GM23338 (cell line): ENCODE data around the gene CCDC91. TPM values are rescaled to one million over a fixed set of nuclear protein-coding genes. Genes with fewer than 3 reads are reported as not detected.

Experiments used
- ATAC-seq: fragments of 200-7000 bp; cut with Tn5 transposase; 3 replicates; pipeline ENCODE4 v1.9.1; 2020
- DNase-seq: peaks from one replicate; pipeline ENCODE4 v3.0.0-alpha.2; 2015; ENCODE audit warnings: low spot score
- H2AFZ ChIP-seq: fragments of 200-600 bp; sonication (generic); 2 replicates; pipeline ENCODE4 v1.8.0; 2016; ENCODE audit warnings: antibody characterized with exemption, mild to moderate bottlenecking, moderate library complexity
- H3F3A ChIP-seq: fragments of 200-600 bp; sonication (generic); replicated peaks from 2 replicates; pipeline ENCODE4 v1.8.0; 2017; ENCODE audit warnings: antibody characterized with exemption, mixed run types, low read depth
- H3K27ac ChIP-seq: fragments of 200-600 bp; sonication (generic); 2 replicates; pipeline ENCODE4 v1.6.1; 2016; ENCODE audit warnings: low read depth
- H3K27me3 ChIP-seq: fragments of 200-600 bp; sonication (generic); 2 replicates; pipeline ENCODE4 v1.8.0; 2016; ENCODE audit warnings: mild to moderate bottlenecking, mixed run types, moderate library complexity; ENCODE audit not compliant: insufficient read depth
- H3K36me3 ChIP-seq: fragments of 200-600 bp; sonication (generic); 2 replicates; pipeline ENCODE4 v1.8.0; 2016; ENCODE audit warnings: mild to moderate bottlenecking; ENCODE audit not compliant: insufficient read depth
- H3K4me1 ChIP-seq: fragments of 200-600 bp; sonication (generic); 2 replicates; pipeline ENCODE4 v1.8.0; 2016; ENCODE audit warnings: mild to moderate bottlenecking, moderate library complexity; ENCODE audit not compliant: insufficient read depth
- H3K4me2 ChIP-seq: fragments of 200-600 bp; sonication (generic); 2 replicates; pipeline ENCODE4 v1.7.1; 2017; ENCODE audit warnings: mixed run types
- H3K4me3 ChIP-seq: fragments of 200-600 bp; sonication (generic); 2 replicates; pipeline ENCODE4 v1.6.1; 2016; ENCODE audit warnings: mixed run types
- H3K79me2 ChIP-seq: fragments of 200-600 bp; sonication (generic); replicated peaks from 2 replicates; pipeline ENCODE4 v1.8.0; 2017; ENCODE audit warnings: mild to moderate bottlenecking; ENCODE audit not compliant: insufficient read depth
- H3K9me2 ChIP-seq: fragments of 200-600 bp; sonication (generic); 2 replicates; pipeline ENCODE4 v1.8.0; 2017; ENCODE audit not compliant: insufficient read depth
- H4K20me1 ChIP-seq: fragments of 200-600 bp; sonication (generic); replicated peaks from 2 replicates; pipeline ENCODE4 v1.8.0; 2017; ENCODE audit warnings: mild to moderate bottlenecking; ENCODE audit not compliant: insufficient read depth
- H3K27ac Mint-ChIP-seq: 2 replicates; pipeline ENCODE4 v1.8.0; 2020; ENCODE audit warnings: inconsistent platforms, mild to moderate bottlenecking, moderate library complexity, mixed read lengths
- H3K27me3 Mint-ChIP-seq: 3 replicates; pipeline ENCODE4 v1.8.0; 2022; ENCODE audit warnings: low read depth, mild to moderate bottlenecking, moderate library complexity, mixed read lengths, inconsistent platforms; ENCODE audit not compliant: insufficient read depth, poor library complexity
- H3K36me3 Mint-ChIP-seq: 3 replicates; pipeline ENCODE4 v1.8.0; 2021; ENCODE audit warnings: low read depth, mild to moderate bottlenecking, inconsistent platforms, moderate library complexity, mixed read lengths
- H3K4me1 Mint-ChIP-seq: 3 replicates; pipeline ENCODE4 v1.8.0; 2020; ENCODE audit warnings: mild to moderate bottlenecking, inconsistent platforms, mixed read lengths
- H3K4me3 Mint-ChIP-seq: 3 replicates; pipeline ENCODE4 v1.8.0; 2021; ENCODE audit warnings: moderate library complexity, mild to moderate bottlenecking, inconsistent platforms, mixed read lengths
- H3K9me3 Mint-ChIP-seq: 3 replicates; pipeline ENCODE4 v1.8.0; 2020; ENCODE audit warnings: moderate library complexity, mild to moderate bottlenecking, inconsistent platforms, mixed read lengths
- EZH2 ChIP-seq: fragments of 200-600 bp; sonication (generic); IDR thresholded peaks from one replicate; pipeline ENCODE4 v1.8.0; 2017; ENCODE audit warnings: antibody characterized with exemption, mild to moderate bottlenecking, low read depth; ENCODE audit not compliant: unreplicated experiment
- EZH2phosphoT487 ChIP-seq: fragments of 200-600 bp; sonication (generic); IDR thresholded peaks from one replicate; pipeline ENCODE4 v1.8.1; 2018; ENCODE audit warnings: antibody characterized with exemption; ENCODE audit not compliant: unreplicated experiment
- JUNB ChIP-seq: IDR thresholded peaks from one replicate; pipeline ENCODE4 v1.6.1; 2016; ENCODE audit warnings: antibody characterized with exemption; ENCODE audit not compliant: unreplicated experiment
- NANOG ChIP-seq: IDR thresholded peaks from 2 replicates; pipeline ENCODE4 v1.6.1; 2016; ENCODE audit warnings: antibody characterized with exemption, borderline replicate concordance
- STAT1 ChIP-seq: IDR thresholded peaks from one replicate; pipeline ENCODE4 v1.6.1; 2016; ENCODE audit warnings: antibody characterized with exemption; ENCODE audit not compliant: unreplicated experiment
- ZNF114 ChIP-seq: fragments of 250-450 bp; sonication (Bioruptor Pico); IDR thresholded peaks from 2 replicates; pipeline ENCODE4 v1.5.0; 2020; ENCODE audit warnings: mild to moderate bottlenecking, moderate library complexity
- ZNF331 ChIP-seq: fragments of 250-450 bp; sonication (Bioruptor Pico); IDR thresholded peaks from 2 replicates; pipeline ENCODE4 v1.5.0; 2020; ENCODE audit warnings: low read depth, mild to moderate bottlenecking, moderate library complexity
- polyA plus RNA-seq: library from polyadenylated mRNA; unstranded; fragments of >200 nt; fragmentation: Nextera tagmentation; extraction: Ambion mirVana; gene quantifications from 2 replicates; pipeline ENCODE4 v1.2.1, GENCODE V29; 2016
- total RNA-seq: library from RNA; depleted of rRNA; stranded (reverse); fragments of >200 nt; shearing (Covaris generic); gene quantifications from 2 replicates; pipeline ENCODE4 v1.2.3, GENCODE V29; 2014
- TF ChIP-seq, protein P1 (sequence below): fragments of 250-450 bp; sonication (Bioruptor Pico); IDR thresholded peaks from 2 replicates; pipeline ENCODE4 v1.5.0; 2020; ENCODE audit warnings: mild to moderate bottlenecking, moderate library complexity
- TF ChIP-seq, protein P2 (sequence below): IDR thresholded peaks from 2 replicates; pipeline ENCODE4 v1.6.1; 2016; ENCODE audit warnings: antibody characterized with exemption
- TF ChIP-seq, protein P3 (sequence below), 2 experiments: fragments of 200-600 bp in 1 of 2; sonication (generic) in 1 of 2; conservative IDR thresholded peaks; 2 replicates each; pipeline versions ENCODE4 v1.5.1 to v1.6.1; 2016 to 2017; ENCODE audit warnings: antibody characterized with exemption in 2 of 2, low read depth in 2 of 2, mild to moderate bottlenecking in 2 of 2, moderate library complexity in 1 of 2

CCDC91 gene
- total and polyA plus RNA-seq, 2 experiments from 2014 or later: 24.7 to 48.7 TPM

DNA sequence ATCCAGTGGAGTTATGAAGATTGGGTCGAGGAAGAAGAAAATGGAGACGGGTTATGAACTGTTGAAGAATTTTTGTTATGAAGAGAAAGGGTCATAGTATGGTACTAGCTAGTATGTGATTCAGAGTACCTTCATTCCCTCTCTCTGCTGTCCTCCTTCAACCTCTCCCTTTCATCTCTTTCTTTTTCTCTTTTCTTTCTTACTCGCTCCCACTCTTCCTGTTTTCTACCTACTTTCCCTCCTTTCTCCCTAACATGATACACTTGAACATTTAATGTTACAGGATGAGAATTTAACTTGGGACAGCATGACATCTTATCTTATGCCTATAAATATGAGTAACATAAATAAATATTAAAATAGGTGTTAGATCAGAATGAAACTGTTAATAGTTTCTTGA is 112.9 kb downstream of the CCDC91 start:
- no peaks in the 10 kb centered on the region for H3K27me3 ChIP-seq
- Mint-ChIP-seq H3K27ac (no peak overlapping the region), H3K9me3 (no peaks in the 10 kb centered on the region), H3K36me3 (no peaks in the 10 kb centered on the region), H3K4me3 (no peak overlapping the region), H3K4me1 (peaks cover 6% of the 10 kb centered on the region; the same call in 2 of the 3 replicates), H3K27me3 (no peaks in the 10 kb centered on the region)
- ATAC-seq (no peak), DNase-seq (no peak)
- no peak overlapping the region for H3K4me3 ChIP-seq
- H3K27ac ChIP-seq: no peak overlapping the region
- H4K20me1 ChIP-seq: no peaks in the 10 kb centered on the region
- no peaks in the 10 kb centered on the region for H3K9me2 ChIP-seq
- no peaks in the 10 kb centered on the region for H3K4me1 ChIP-seq
- no peaks in the 10 kb centered on the region for H3K79me2 ChIP-seq
- no peak overlapping the region for H2AFZ ChIP-seq
- H3K4me2 ChIP-seq: no peak overlapping the region
- no peaks in the 10 kb centered on the region for H3F3A ChIP-seq
- H3K36me3 ChIP-seq: no peaks in the 10 kb centered on the region
- TF ChIP-seq JUNB: no peak
- TF ChIP-seq, protein P1, sequence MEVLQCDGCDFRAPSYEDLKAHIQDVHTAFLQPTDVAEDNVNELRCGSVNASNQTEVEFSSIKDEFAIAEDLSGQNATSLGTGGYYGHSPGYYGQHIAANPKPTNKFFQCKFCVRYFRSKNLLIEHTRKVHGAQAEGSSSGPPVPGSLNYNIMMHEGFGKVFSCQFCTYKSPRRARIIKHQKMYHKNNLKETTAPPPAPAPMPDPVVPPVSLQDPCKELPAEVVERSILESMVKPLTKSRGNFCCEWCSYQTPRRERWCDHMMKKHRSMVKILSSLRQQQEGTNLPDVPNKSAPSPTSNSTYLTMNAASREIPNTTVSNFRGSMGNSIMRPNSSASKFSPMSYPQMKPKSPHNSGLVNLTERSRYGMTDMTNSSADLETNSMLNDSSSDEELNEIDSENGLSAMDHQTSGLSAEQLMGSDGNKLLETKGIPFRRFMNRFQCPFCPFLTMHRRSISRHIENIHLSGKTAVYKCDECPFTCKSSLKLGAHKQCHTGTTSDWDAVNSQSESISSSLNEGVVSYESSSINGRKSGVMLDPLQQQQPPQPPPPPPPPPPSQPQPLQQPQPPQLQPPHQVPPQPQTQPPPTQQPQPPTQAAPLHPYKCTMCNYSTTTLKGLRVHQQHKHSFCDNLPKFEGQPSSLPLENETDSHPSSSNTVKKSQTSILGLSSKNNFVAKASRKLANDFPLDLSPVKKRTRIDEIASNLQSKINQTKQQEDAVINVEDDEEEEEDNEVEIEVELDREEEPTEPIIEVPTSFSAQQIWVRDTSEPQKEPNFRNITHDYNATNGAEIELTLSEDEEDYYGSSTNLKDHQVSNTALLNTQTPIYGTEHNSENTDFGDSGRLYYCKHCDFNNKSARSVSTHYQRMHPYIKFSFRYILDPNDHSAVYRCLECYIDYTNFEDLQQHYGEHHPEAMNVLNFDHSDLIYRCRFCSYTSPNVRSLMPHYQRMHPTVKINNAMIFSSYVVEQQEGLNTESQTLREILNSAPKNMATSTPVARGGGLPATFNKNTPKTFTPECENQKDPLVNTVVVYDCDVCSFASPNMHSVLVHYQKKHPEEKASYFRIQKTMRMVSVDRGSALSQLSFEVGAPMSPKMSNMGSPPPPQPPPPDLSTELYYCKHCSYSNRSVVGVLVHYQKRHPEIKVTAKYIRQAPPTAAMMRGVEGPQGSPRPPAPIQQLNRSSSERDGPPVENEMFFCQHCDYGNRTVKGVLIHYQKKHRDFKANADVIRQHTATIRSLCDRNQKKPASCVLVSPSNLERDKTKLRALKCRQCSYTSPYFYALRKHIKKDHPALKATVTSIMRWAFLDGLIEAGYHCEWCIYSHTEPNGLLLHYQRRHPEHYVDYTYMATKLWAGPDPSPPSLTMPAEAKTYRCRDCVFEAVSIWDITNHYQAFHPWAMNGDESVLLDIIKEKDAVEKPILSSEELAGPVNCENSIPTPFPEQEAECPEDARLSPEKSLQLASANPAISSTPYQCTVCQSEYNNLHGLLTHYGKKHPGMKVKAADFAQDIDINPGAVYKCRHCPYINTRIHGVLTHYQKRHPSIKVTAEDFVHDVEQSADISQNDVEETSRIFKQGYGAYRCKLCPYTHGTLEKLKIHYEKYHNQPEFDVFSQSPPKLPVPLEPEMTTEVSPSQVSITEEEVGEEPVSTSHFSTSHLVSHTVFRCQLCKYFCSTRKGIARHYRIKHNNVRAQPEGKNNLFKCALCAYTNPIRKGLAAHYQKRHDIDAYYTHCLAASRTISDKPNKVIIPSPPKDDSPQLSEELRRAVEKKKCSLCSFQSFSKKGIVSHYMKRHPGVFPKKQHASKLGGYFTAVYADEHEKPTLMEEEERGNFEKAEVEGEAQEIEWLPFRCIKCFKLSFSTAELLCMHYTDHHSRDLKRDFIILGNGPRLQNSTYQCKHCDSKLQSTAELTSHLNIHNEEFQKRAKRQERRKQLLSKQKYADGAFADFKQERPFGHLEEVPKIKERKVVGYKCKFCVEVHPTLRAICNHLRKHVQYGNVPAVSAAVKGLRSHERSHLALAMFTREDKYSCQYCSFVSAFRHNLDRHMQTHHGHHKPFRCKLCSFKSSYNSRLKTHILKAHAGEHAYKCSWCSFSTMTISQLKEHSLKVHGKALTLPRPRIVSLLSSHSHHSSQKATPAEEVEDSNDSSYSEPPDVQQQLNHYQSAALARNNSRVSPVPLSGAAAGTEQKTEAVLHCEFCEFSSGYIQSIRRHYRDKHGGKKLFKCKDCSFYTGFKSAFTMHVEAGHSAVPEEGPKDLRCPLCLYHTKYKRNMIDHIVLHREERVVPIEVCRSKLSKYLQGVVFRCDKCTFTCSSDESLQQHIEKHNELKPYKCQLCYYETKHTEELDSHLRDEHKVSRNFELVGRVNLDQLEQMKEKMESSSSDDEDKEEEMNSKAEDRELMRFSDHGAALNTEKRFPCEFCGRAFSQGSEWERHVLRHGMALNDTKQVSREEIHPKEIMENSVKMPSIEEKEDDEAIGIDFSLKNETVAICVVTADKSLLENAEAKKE (CRISPR knock-in tag): no peak
- no peak for TF ChIP-seq EZH2
- TF ChIP-seq ZNF114: no peak
- TF ChIP-seq EZH2phosphoT487: no peak
- no peak for TF ChIP-seq NANOG
- TF ChIP-seq ZNF331 (CRISPR knock-in tag): no peak
- no peak for TF ChIP-seq STAT1
- TF ChIP-seq, protein P2, sequence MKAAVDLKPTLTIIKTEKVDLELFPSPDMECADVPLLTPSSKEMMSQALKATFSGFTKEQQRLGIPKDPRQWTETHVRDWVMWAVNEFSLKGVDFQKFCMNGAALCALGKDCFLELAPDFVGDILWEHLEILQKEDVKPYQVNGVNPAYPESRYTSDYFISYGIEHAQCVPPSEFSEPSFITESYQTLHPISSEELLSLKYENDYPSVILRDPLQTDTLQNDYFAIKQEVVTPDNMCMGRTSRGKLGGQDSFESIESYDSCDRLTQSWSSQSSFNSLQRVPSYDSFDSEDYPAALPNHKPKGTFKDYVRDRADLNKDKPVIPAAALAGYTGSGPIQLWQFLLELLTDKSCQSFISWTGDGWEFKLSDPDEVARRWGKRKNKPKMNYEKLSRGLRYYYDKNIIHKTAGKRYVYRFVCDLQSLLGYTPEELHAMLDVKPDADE: no peak
- TF ChIP-seq, protein P3, sequence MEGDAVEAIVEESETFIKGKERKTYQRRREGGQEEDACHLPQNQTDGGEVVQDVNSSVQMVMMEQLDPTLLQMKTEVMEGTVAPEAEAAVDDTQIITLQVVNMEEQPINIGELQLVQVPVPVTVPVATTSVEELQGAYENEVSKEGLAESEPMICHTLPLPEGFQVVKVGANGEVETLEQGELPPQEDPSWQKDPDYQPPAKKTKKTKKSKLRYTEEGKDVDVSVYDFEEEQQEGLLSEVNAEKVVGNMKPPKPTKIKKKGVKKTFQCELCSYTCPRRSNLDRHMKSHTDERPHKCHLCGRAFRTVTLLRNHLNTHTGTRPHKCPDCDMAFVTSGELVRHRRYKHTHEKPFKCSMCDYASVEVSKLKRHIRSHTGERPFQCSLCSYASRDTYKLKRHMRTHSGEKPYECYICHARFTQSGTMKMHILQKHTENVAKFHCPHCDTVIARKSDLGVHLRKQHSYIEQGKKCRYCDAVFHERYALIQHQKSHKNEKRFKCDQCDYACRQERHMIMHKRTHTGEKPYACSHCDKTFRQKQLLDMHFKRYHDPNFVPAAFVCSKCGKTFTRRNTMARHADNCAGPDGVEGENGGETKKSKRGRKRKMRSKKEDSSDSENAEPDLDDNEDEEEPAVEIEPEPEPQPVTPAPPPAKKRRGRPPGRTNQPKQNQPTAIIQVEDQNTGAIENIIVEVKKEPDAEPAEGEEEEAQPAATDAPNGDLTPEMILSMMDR (conservative IDR thresholded peaks at IDR 0.05; ENCODE audit: low read depth in 2 of 2): no peak
